K562 (cell line): ENCODE data around the gene ARID3A. TPM values are rescaled to one million over a fixed set of nuclear protein-coding genes. Genes with fewer than 3 reads are reported as not detected.

Experiments
- ATF7 ChIP-seq: fragments of 450-650 bp; IDR thresholded peaks from 2 replicates; pipeline ENCODE4 v1.7.1; 2014; ENCODE audit warnings: mild to moderate bottlenecking, moderate library complexity
- BCL6 ChIP-seq: fragments of 250-450 bp; sonication (Bioruptor Pico); IDR thresholded peaks from 2 replicates; pipeline ENCODE4 v1.4.0; 2020
- FOXK2 ChIP-seq, 2 experiments: fragments of 450-650 bp; IDR thresholded peaks in 1 of 2; conservative IDR thresholded peaks in 1 of 2; 2 replicates each; pipeline ENCODE4 v1.6.1; 2016; ENCODE audit warnings: low read depth in 2 of 2, mild to moderate bottlenecking in 1 of 2
- MYC ChIP-seq, 2 experiments: fragments of 250-450 bp in 1 of 2; sonication (Bioruptor Pico) in 1 of 2; IDR thresholded peaks; 2 replicates each; pipeline versions ENCODE4 v1.5.1 to v1.6.1; 2012 to 2021; ENCODE audit warnings: low read depth in 2 of 2, borderline replicate concordance in 1 of 2, improper control_type of control experiment in 1 of 2, low read length in 1 of 2, mild to moderate bottlenecking in 1 of 2, moderate library complexity in 1 of 2
- NCOA6 ChIP-seq: fragments of 450-650 bp; IDR thresholded peaks from 2 replicates; pipeline ENCODE4 v1.6.1; 2017; ENCODE audit warnings: mild to moderate bottlenecking
- NCOR1 ChIP-seq: fragments of 450-650 bp; IDR thresholded peaks from 2 replicates; pipeline ENCODE4 v1.6.1; 2016; ENCODE audit warnings: mild to moderate bottlenecking, moderate library complexity
- NELFE ChIP-seq: IDR thresholded peaks from 2 replicates; pipeline ENCODE4 v1.6.1; 2011; ENCODE audit warnings: mild to moderate bottlenecking; ENCODE audit not compliant: insufficient read depth, insufficient read length
- NONO ChIP-seq, 2 experiments: fragments of 200-400 bp in 1 of 2; fragments of 450-650 bp in 1 of 2; formaldehyde crosslinking in 1 of 2; IDR thresholded peaks; 2 replicates each; pipeline ENCODE4 v1.6.1; 2017; ENCODE audit warnings: low read depth in 2 of 2, mild to moderate bottlenecking in 2 of 2, moderate library complexity in 2 of 2, low read length in 1 of 2
- POLR2B ChIP-seq: fragments of 450-650 bp; IDR thresholded peaks from 2 replicates; pipeline ENCODE4 v1.6.1; 2018; ENCODE audit warnings: low read depth; ENCODE audit not compliant: partially characterized antibody
- PPARD ChIP-seq: fragments of 250-450 bp; sonication (Bioruptor Pico); IDR thresholded peaks from 2 replicates; pipeline ENCODE4 v1.8.0; 2022; ENCODE audit warnings: inconsistent platforms, mild to moderate bottlenecking, moderate library complexity
- RBM22 ChIP-seq: fragments of 200-400 bp; formaldehyde crosslinking; IDR thresholded peaks from 2 replicates; pipeline ENCODE4 v1.6.1; 2018; ENCODE audit warnings: low read length, low read depth; ENCODE audit not compliant: poor library complexity, severe bottlenecking
- SIN3A ChIP-seq, 2 experiments: fragments of 150-350 bp in 1 of 2; IDR thresholded peaks; 2 replicates each; pipeline ENCODE4 v1.6.1; 2011 to 2016; ENCODE audit warnings: borderline replicate concordance in 2 of 2, low read depth in 2 of 2, low read length in 2 of 2, mild to moderate bottlenecking in 2 of 2, moderate library complexity in 2 of 2; ENCODE audit not compliant: control insufficient read depth in 1 of 2
- SIN3B ChIP-seq: fragments of 450-650 bp; IDR thresholded peaks from 2 replicates; pipeline ENCODE4 v1.6.1; 2017; ENCODE audit warnings: low read depth, mild to moderate bottlenecking, moderate library complexity
- SMC3 ChIP-seq: conservative IDR thresholded peaks from 2 replicates; pipeline ENCODE4 v1.6.1; 2011; ENCODE audit warnings: low read depth, low read length, improper control_type of control experiment; ENCODE audit not compliant: insufficient read depth
- STAT6 ChIP-seq: sonication (generic); formaldehyde crosslinking; IDR thresholded peaks from 2 replicates; pipeline ENCODE4 v1.8.1; 2023; ENCODE audit warnings: mild to moderate bottlenecking, missing genetic modification reagents
- TAF7 ChIP-seq: fragments of 450-650 bp; IDR thresholded peaks from 2 replicates; pipeline ENCODE4 v1.6.1; 2016; ENCODE audit warnings: missing genetic modification characterization, missing compliant biosample characterization
- TARDBP ChIP-seq: fragments of 450-650 bp; IDR thresholded peaks from 2 replicates; pipeline ENCODE4 v1.6.1; 2016
- ZNF174 ChIP-seq: fragments of 250-450 bp; sonication (Bioruptor Pico); IDR thresholded peaks from 2 replicates; pipeline ENCODE4 v1.4.0; 2020; ENCODE audit warnings: mild to moderate bottlenecking
- ZNF584 ChIP-seq: fragments of 200-800 bp; sonication (Bioruptor generic); IDR thresholded peaks from 2 replicates; pipeline ENCODE4 v1.6.1; 2016; ENCODE audit warnings: low read depth, mild to moderate bottlenecking, missing genetic modification characterization, missing compliant biosample characterization
- ZNF592 ChIP-seq: fragments of 450-650 bp; IDR thresholded peaks from 2 replicates; pipeline ENCODE4 v1.6.1; 2017; ENCODE audit warnings: antibody characterized with exemption, mild to moderate bottlenecking
- polyA plus RNA-seq, 8 experiments: library from polyadenylated mRNA; depleted of rRNA in 4 of 8; stranded (reverse) in 5 of 8; unstranded in 3 of 8; fragments of >200 nt; fragmentation: Nextera tagmentation in 2 of 8; fragmentation: Illumina TruSeq in 1 of 8; extraction: Ambion mirVana in 2 of 8; extraction: Trizol in 1 of 8; gene quantifications; 2 replicates each; pipeline versions ENCODE4 v1.2.1 to v1.2.3, GENCODE V29; 2011 to 2014; ENCODE audit warnings: inconsistent platforms in 1 of 8, missing spikeins in 1 of 8
- total RNA-seq, 7 experiments: library from RNA; depleted of rRNA in 6 of 7; stranded (reverse); fragments of >200 nt in 6 of 7; fragmentation: Illumina TruSeq in 2 of 7; extraction: Trizol in 2 of 7; gene quantifications; 2 replicates each; pipeline versions ENCODE4 v1.2.1 to v1.2.3, GENCODE V29; 2011 to 2021; ENCODE audit warnings: low replicate concordance in 1 of 7

Gene ARID3A
- total and polyA plus RNA-seq, 9 of the 15 experiments (the other 6 are each of a cell fraction or from before 2014, with no cell fraction given) = 1.4 to 118 (median 31.2) TPM

GRCh38 chr19:984165-984967, 58.5 kb downstream of the ARID3A start, which contains the start of gene WDR18 (continued):
- TF ChIP-seq ZNF592 (peak; percentile 50; the same call in 1 of the 2 replicates), POLR2B (peak; percentile 35), SMC3 (no peak), ATF7 (peak; percentile 85), MYC (IDR thresholded peaks at IDR 0.05; ENCODE audit: low read depth, low read length) (peak; percentile 97), MYC (CRISPR knock-in tag; IDR thresholded peaks at IDR 0.05; ENCODE audit: borderline replicate concordance, low read depth) (0 out of 2 replicates have a peak, but pooled peaks have one; percentile 29), NONO (IDR thresholded peaks at IDR 0.05; ENCODE audit: low read depth in 2 of 2, low read length in 1 of 2) (peak in 1 of 2 experiments; percentile 60; a peak in 1 of 4 replicates), TARDBP (0 out of 2 replicates have a peak, but pooled peaks have one; percentile 30), SIN3B (peak; percentile 99), BCL6 (no peak), RBM22 (peak; percentile 39), NELFE (no peak), NCOR1 (no peak), FOXK2 (conservative IDR thresholded peaks at IDR 0.05 in 1 of 2, IDR thresholded peaks at IDR 0.05 in 1 of 2; ENCODE audit: low read depth in 2 of 2) (peak; percentile 73 to 82), PPARD (CRISPR knock-in tag) (no peak), TAF7 (tag) (peak; percentile 38; the same call in 1 of the 2 replicates), ZNF174 (CRISPR knock-in tag) (no peak), STAT6 (CRISPR knock-in tag) (no peak), SIN3A (IDR thresholded peaks at IDR 0.05; ENCODE audit: borderline replicate concordance in 2 of 2, control insufficient read depth in 1 of 2, low read depth in 2 of 2, low read length in 2 of 2) (peak; percentile 84 to 85; a peak in 3 of 4 replicates), ZNF584 (CRISPR knock-in tag) (no peak), NCOA6 (no peak)
